ENCODE results near the gene QKI.

Gene QKI

GRCh38 chr6:163460307-163460782 is 45.8 kb downstream of the QKI start:
- peak overlapping the region; percentile 15 for H3K4me3 ChIP-seq (ENCODE audit: low read depth, low read length)
- TF ChIP-seq, protein P1, sequence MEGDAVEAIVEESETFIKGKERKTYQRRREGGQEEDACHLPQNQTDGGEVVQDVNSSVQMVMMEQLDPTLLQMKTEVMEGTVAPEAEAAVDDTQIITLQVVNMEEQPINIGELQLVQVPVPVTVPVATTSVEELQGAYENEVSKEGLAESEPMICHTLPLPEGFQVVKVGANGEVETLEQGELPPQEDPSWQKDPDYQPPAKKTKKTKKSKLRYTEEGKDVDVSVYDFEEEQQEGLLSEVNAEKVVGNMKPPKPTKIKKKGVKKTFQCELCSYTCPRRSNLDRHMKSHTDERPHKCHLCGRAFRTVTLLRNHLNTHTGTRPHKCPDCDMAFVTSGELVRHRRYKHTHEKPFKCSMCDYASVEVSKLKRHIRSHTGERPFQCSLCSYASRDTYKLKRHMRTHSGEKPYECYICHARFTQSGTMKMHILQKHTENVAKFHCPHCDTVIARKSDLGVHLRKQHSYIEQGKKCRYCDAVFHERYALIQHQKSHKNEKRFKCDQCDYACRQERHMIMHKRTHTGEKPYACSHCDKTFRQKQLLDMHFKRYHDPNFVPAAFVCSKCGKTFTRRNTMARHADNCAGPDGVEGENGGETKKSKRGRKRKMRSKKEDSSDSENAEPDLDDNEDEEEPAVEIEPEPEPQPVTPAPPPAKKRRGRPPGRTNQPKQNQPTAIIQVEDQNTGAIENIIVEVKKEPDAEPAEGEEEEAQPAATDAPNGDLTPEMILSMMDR (conservative IDR thresholded peaks at IDR 0.05; ENCODE audit: low read depth, low read length): no peak
- DNase-seq (ENCODE audit: low read depth): peak; percentile 63

- DNase-seq (ENCODE audit: low read depth): no peak
- TF ChIP-seq, protein P1 (conservative IDR thresholded peaks at IDR 0.05; ENCODE audit: low read depth, low read length): no peak
- H3K4me3 ChIP-seq (ENCODE audit: low read depth, low read length): no peak overlapping the region
Observed at GRCh38 chr6:163461696-163462095, 47.2 kb downstream of the QKI start.

GRCh38 chr6:163463180-163463579 is 48.7 kb downstream of the QKI start:
- H3K4me3 ChIP-seq (ENCODE audit: low read depth, low read length): no peak overlapping the region
- DNase-seq (ENCODE audit: low read depth): no peak
- TF ChIP-seq, protein P1 (conservative IDR thresholded peaks at IDR 0.05; ENCODE audit: low read depth, low read length): no peak

GRCh38 chr6:163463795-163464194 is 49.3 kb downstream of the QKI start:
- TF ChIP-seq, protein P1 (conservative IDR thresholded peaks at IDR 0.05; ENCODE audit: low read depth, low read length): no peak
- H3K4me3 ChIP-seq (ENCODE audit: low read depth, low read length): no peak overlapping the region
- no peak for DNase-seq (ENCODE audit: low read depth)

DNA sequence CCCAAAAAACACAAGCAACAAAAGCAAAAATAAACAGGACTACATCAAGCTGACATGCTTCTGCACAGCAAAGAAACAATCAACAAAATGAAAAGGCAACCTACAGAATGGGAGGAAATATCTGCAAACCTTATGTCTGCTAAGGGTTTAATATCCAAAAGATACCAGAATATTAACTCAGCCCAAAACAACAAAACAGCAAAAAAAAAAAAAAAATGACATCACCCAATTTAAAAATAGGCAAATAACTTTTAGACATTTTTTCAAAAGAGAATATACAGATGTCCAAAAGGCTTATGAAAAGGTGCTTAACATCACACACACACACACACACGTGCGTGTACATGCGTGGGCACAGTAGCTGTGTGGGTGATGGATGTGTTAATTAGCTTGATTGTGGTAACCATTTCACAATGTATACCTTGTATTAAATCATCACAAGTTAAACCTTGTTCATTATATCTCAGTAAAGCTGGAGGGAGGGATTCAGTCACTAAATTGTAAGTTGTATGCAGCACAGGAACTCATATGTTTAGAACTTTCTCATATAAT is 52.4 kb downstream of the QKI start:
- TF ChIP-seq, protein P1 (conservative IDR thresholded peaks at IDR 0.05; ENCODE audit: low read depth, low read length): no peak
- DNase-seq (ENCODE audit: low read depth): no peak
- H3K4me3 ChIP-seq (ENCODE audit: low read depth, low read length): no peak overlapping the region

GRCh38 chr6:163468738-163469137 is 54.2 kb downstream of the QKI start:
- no peak for DNase-seq (ENCODE audit: low read depth)
- TF ChIP-seq, protein P1 (conservative IDR thresholded peaks at IDR 0.05; ENCODE audit: low read depth, low read length): no peak
- H3K4me3 ChIP-seq (ENCODE audit: low read depth, low read length): no peak overlapping the region

DNA sequence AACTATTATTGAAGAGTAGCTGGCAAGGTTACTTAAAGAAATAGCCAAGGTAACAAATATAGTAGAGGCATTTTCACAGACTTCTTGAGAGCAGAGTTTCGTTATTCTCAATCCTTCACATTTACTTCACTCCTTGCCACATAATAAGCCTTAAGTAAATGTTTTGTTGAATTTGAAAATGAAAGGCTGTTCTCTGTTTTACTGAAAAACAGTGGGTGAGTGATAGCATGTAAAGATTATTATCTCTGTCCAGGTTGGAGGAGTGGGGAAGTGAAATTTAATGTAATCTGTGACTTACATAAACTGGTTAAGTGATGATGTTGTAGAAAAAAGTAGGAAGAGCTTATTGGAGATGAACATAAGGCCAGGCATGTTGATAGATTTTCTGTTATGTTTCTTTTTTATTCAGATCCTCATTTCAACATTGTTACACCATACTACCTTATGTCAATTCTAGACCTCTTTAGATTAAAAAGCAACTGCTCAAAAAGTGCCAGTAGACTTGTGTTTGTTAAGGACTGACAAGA is 55.0 kb downstream of the QKI start:
- DNase-seq (ENCODE audit: low read depth): no peak
- TF ChIP-seq, protein P1 (conservative IDR thresholded peaks at IDR 0.05; ENCODE audit: low read depth, low read length): no peak
- H3K4me3 ChIP-seq (ENCODE audit: low read depth, low read length): no peak overlapping the region

All from choroid plexus epithelial cell (primary cell).